Neural progenitor cell (in vitro differentiated cells): ENCODE data around the gene ATP13A5. TPM values are rescaled to one million over a fixed set of nuclear protein-coding genes. Genes with fewer than 3 reads are reported as not detected.
A peak's percentile ranks its signal among the peaks of the same experiment; 100 is the strongest.

Experiments used
- DNase-seq: peaks from one replicate; pipeline ENCODE4 v3.0.0-alpha.2; 2016; ENCODE audit warnings: low spot score
- H2AFZ ChIP-seq: fragments of 200-600 bp; sonication (generic); replicated peaks from 2 replicates; pipeline ENCODE4 v1.6.1; 2016; ENCODE audit warnings: antibody characterized with exemption
- H3F3A ChIP-seq: fragments of 200-600 bp; sonication (generic); 2 replicates; pipeline ENCODE4 v1.6.1; 2016; ENCODE audit warnings: antibody characterized with exemption, low read depth
- H3K27ac ChIP-seq: fragments of 200-600 bp; sonication (generic); 2 replicates; pipeline ENCODE4 v1.5.1; 2016; ENCODE audit warnings: mild to moderate bottlenecking
- H3K27me3 ChIP-seq: fragments of 200-600 bp; sonication (generic); 2 replicates; pipeline ENCODE4 v1.6.1; 2016; ENCODE audit warnings: mild to moderate bottlenecking, moderate library complexity
- H3K36me3 ChIP-seq: fragments of 200-600 bp; sonication (generic); 2 replicates; pipeline ENCODE4 v1.5.1; 2016
- H3K4me1 ChIP-seq: fragments of 200-600 bp; sonication (generic); 2 replicates; pipeline ENCODE4 v1.6.1; 2016; ENCODE audit warnings: mixed run types
- H3K4me2 ChIP-seq: fragments of 200-600 bp; sonication (generic); 2 replicates; pipeline ENCODE4 v1.6.1; 2016
- H3K4me3 ChIP-seq: fragments of 200-600 bp; sonication (generic); 2 replicates; pipeline ENCODE4 v1.5.1; 2016
- H3K79me2 ChIP-seq: fragments of 200-600 bp; sonication (generic); 2 replicates; pipeline ENCODE4 v1.6.1; 2016; ENCODE audit warnings: low read depth
- H3K9ac ChIP-seq: fragments of 200-600 bp; sonication (generic); 2 replicates; pipeline ENCODE4 v1.6.1; 2016
- H3K9me3 ChIP-seq: fragments of 200-600 bp; sonication (generic); 2 replicates; pipeline ENCODE4 v1.5.1; 2016; ENCODE audit warnings: low read depth
- H4K20me1 ChIP-seq: fragments of 200-600 bp; sonication (generic); 2 replicates; pipeline ENCODE4 v1.6.1; 2016; ENCODE audit warnings: low read depth
- H3K27ac Mint-ChIP-seq: 3 replicates; pipeline ENCODE4 v1.8.0; 2021; ENCODE audit warnings: mixed read lengths
- H3K27me3 Mint-ChIP-seq: 2 replicates; pipeline ENCODE4 v1.8.0; 2022; ENCODE audit warnings: low read depth, mild to moderate bottlenecking, inconsistent platforms, moderate library complexity, mixed read lengths; ENCODE audit not compliant: insufficient read depth
- H3K36me3 Mint-ChIP-seq: 3 replicates; pipeline ENCODE4 v1.8.0; 2021; ENCODE audit warnings: mixed read lengths
- H3K4me1 Mint-ChIP-seq: 3 replicates; pipeline ENCODE4 v1.8.0; 2021; ENCODE audit warnings: mixed read lengths
- H3K4me3 Mint-ChIP-seq: 3 replicates; pipeline ENCODE4 v1.8.0; 2021; ENCODE audit warnings: mild to moderate bottlenecking, moderate library complexity, mixed read lengths
- H3K9me3 Mint-ChIP-seq: 3 replicates; pipeline ENCODE4 v1.8.0; 2020; ENCODE audit warnings: mixed read lengths
- EZH2 ChIP-seq: fragments of 200-600 bp; sonication (generic); IDR thresholded peaks from 2 replicates; pipeline ENCODE4 v1.6.1; 2017; ENCODE audit warnings: antibody characterized with exemption, mild to moderate bottlenecking, moderate library complexity
- EZH2phosphoT487 ChIP-seq: fragments of 200-600 bp; sonication (generic); IDR thresholded peaks from 2 replicates; pipeline ENCODE4 v1.6.1; 2017; ENCODE audit warnings: antibody characterized with exemption
- total RNA-seq: library from RNA; depleted of rRNA; stranded (reverse); fragments of >200 nt; gene quantifications from 2 replicates; pipeline ENCODE4 v1.2.3, GENCODE V29; 2015; ENCODE audit warnings: low replicate concordance
- TF ChIP-seq, protein P1 (sequence below): fragments of 200-600 bp; sonication (generic); IDR thresholded peaks from 2 replicates; pipeline ENCODE4 v1.5.1; 2017; ENCODE audit warnings: antibody characterized with exemption, mild to moderate bottlenecking

Gene ATP13A5
- total RNA-seq, 1 donor from 2014 or later, result not detected

- Histone ChIP-seq H2AFZ (no peak overlapping the region), H3F3A (no peaks in the 10 kb centered on the region), H3K4me2 (no peak overlapping the region), H3K4me3 (no peak overlapping the region), H3K27ac (no peak overlapping the region), H3K9me3 (peaks cover 15% of the 10 kb centered on the region), H3K9ac (no peak overlapping the region), H3K4me1 (no peaks in the 10 kb centered on the region), H3K36me3 (peaks cover 9% of the 10 kb centered on the region), H4K20me1 (no peaks in the 10 kb centered on the region), H3K27me3 (no peaks in the 10 kb centered on the region), H3K79me2 (no peaks in the 10 kb centered on the region)
- peaks cover 25% of the 10 kb centered on the region for H3K9me3 Mint-ChIP-seq
- no peak for DNase-seq
- no peak overlapping the region for H3K27ac Mint-ChIP-seq
- no peak overlapping the region for H3K4me3 Mint-ChIP-seq
- no peaks in the 10 kb centered on the region for H3K27me3 Mint-ChIP-seq
- peaks cover 3% of the 10 kb centered on the region for H3K36me3 Mint-ChIP-seq
- no peak for TF ChIP-seq EZH2phosphoT487
- no peak for TF ChIP-seq EZH2
- TF ChIP-seq, protein P1, sequence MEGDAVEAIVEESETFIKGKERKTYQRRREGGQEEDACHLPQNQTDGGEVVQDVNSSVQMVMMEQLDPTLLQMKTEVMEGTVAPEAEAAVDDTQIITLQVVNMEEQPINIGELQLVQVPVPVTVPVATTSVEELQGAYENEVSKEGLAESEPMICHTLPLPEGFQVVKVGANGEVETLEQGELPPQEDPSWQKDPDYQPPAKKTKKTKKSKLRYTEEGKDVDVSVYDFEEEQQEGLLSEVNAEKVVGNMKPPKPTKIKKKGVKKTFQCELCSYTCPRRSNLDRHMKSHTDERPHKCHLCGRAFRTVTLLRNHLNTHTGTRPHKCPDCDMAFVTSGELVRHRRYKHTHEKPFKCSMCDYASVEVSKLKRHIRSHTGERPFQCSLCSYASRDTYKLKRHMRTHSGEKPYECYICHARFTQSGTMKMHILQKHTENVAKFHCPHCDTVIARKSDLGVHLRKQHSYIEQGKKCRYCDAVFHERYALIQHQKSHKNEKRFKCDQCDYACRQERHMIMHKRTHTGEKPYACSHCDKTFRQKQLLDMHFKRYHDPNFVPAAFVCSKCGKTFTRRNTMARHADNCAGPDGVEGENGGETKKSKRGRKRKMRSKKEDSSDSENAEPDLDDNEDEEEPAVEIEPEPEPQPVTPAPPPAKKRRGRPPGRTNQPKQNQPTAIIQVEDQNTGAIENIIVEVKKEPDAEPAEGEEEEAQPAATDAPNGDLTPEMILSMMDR, result no peak
- H3K4me1 Mint-ChIP-seq, result peaks cover 2% of the 10 kb centered on the region
Measured at GRCh38 chr3:193248848-193249468, 129.6 kb downstream of the ATP13A5 start.

- H3K36me3 Mint-ChIP-seq, result peaks cover 3% of the 10 kb centered on the region
- no peak overlapping the region for H3K4me3 Mint-ChIP-seq
- peaks cover 12% of the 10 kb centered on the region for H3K27me3 Mint-ChIP-seq
- Histone ChIP-seq H3K27ac (no peak overlapping the region), H4K20me1 (no peaks in the 10 kb centered on the region), H3K9ac (no peak overlapping the region), H3K9me3 (no peaks in the 10 kb centered on the region), H3K27me3 (peaks cover 24% of the 10 kb centered on the region), H2AFZ (no peak overlapping the region), H3K36me3 (no peaks in the 10 kb centered on the region), H3K4me2 (no peak overlapping the region), H3F3A (peaks cover 15% of the 10 kb centered on the region), H3K4me1 (no peaks in the 10 kb centered on the region), H3K4me3 (no peak overlapping the region), H3K79me2 (no peaks in the 10 kb centered on the region)
- no peak for DNase-seq
- TF ChIP-seq, protein P1, result no peak
- TF ChIP-seq EZH2phosphoT487, result no peak
- peaks cover 9% of the 10 kb centered on the region for H3K9me3 Mint-ChIP-seq
- no peak overlapping the region for H3K27ac Mint-ChIP-seq
- peaks cover 10% of the 10 kb centered on the region for H3K4me1 Mint-ChIP-seq
Measured at GRCh38 chr3:193243571-193243970, 135.0 kb downstream of the ATP13A5 start.

GRCh38 chr3:193241716-193242115 is 136.8 kb downstream of the ATP13A5 start:
- Histone ChIP-seq H3K27ac (no peak overlapping the region), H3K9me3 (no peaks in the 10 kb centered on the region), H3F3A (peaks cover 15% of the 10 kb centered on the region), H3K79me2 (no peaks in the 10 kb centered on the region), H3K4me2 (peak overlapping the region; percentile 97), H3K36me3 (no peaks in the 10 kb centered on the region), H3K4me3 (peak overlapping the region; percentile 68), H4K20me1 (no peaks in the 10 kb centered on the region), H3K9ac (no peak overlapping the region), H2AFZ (peak overlapping the region; percentile 97), H3K27me3 (peaks cover 24% of the 10 kb centered on the region), H3K4me1 (no peaks in the 10 kb centered on the region)
- no peaks in the 10 kb centered on the region for H3K36me3 Mint-ChIP-seq
- no peak for DNase-seq
- H3K9me3 Mint-ChIP-seq, result no peaks in the 10 kb centered on the region
- H3K27me3 Mint-ChIP-seq, result peaks cover 12% of the 10 kb centered on the region
- H3K27ac Mint-ChIP-seq, result no peak overlapping the region
- H3K4me3 Mint-ChIP-seq, result peak overlapping the region; percentile 85
- TF ChIP-seq EZH2phosphoT487 (no peak), EZH2 (no peak)
- TF ChIP-seq, protein P1, result no peak
- peaks cover 12% of the 10 kb centered on the region for H3K4me1 Mint-ChIP-seq
